HepG2 (cell line): ENCODE data around the gene STYXL1. TPM values are rescaled to one million over a fixed set of nuclear protein-coding genes. Genes with fewer than 3 reads are reported as not detected.
A peak's percentile ranks its signal among the peaks of the same experiment; 100 is the strongest.

Source experiments
- AGO2 ChIP-seq: fragments of 200-400 bp; formaldehyde crosslinking; optimal IDR thresholded peaks from 2 replicates; pipeline ENCODE3; 2017; ENCODE audit warnings: mild to moderate bottlenecking, low read depth, low read length, moderate library complexity
- GATA4 ChIP-seq: sonication (generic); IDR thresholded peaks from 2 replicates; pipeline ENCODE4 v1.6.1; 2016; ENCODE audit warnings: antibody characterized with exemption, low read depth, borderline replicate concordance
- KDM2A ChIP-seq: sonication (generic); formaldehyde crosslinking; IDR thresholded peaks from 2 replicates; pipeline ENCODE4 v1.4.0; 2020; ENCODE audit warnings: low read depth, missing genetic modification reagents, borderline replicate concordance
- RBFOX2 ChIP-seq: fragments of 200-400 bp; formaldehyde crosslinking; IDR thresholded peaks from 2 replicates; pipeline ENCODE4 v1.6.1; 2017; ENCODE audit warnings: low read depth, mild to moderate bottlenecking, low read length
- STAG1 ChIP-seq: sonication (generic); formaldehyde crosslinking; IDR thresholded peaks from 2 replicates; pipeline ENCODE4 v1.4.0; 2020; ENCODE audit warnings: missing genetic modification reagents
- ZGPAT ChIP-seq: IDR thresholded peaks from 2 replicates; pipeline ENCODE4 v1.6.1; 2016; ENCODE audit warnings: mild to moderate bottlenecking
- ZIK1 ChIP-seq: sonication (generic); formaldehyde crosslinking; IDR thresholded peaks from 2 replicates; pipeline ENCODE4 v1.5.0; 2020; ENCODE audit warnings: mild to moderate bottlenecking, low read depth, missing genetic modification reagents, borderline replicate concordance
- ZNF687 ChIP-seq: sonication (generic); formaldehyde crosslinking; IDR thresholded peaks from 2 replicates; pipeline ENCODE4 v1.5.1; 2020; ENCODE audit warnings: mild to moderate bottlenecking, missing genetic modification reagents, moderate library complexity
- ZNF768 ChIP-seq: sonication (generic); formaldehyde crosslinking; IDR thresholded peaks from 2 replicates; pipeline ENCODE4 v1.4.0; 2020; ENCODE audit warnings: missing genetic modification reagents
- polyA plus RNA-seq, 8 experiments: library from polyadenylated mRNA; depleted of rRNA in 3 of 8; stranded (reverse) in 7 of 8; unstranded in 1 of 8; fragments of >200 nt; fragmentation: Illumina TruSeq in 4 of 8; extraction: Trizol in 4 of 8; gene quantifications; 2 replicates each; pipeline versions ENCODE4 v1.2.1 to v1.2.3, GENCODE V29; 2011 to 2016; ENCODE audit warnings: low read depth in 4 of 8, missing spikeins in 1 of 8, mixed read lengths in 1 of 8; ENCODE audit not compliant: insufficient read depth in 1 of 8
- total RNA-seq, 5 experiments: library from RNA; depleted of rRNA; stranded (reverse); fragments of >200 nt; fragmentation: Illumina TruSeq; extraction: Trizol; gene quantifications; 2 replicates each; pipeline ENCODE4 v1.2.3, GENCODE V29; 2016; ENCODE audit warnings: low read depth in 1 of 5
- TF ChIP-seq, protein P1 (sequence below): sonication (generic); formaldehyde crosslinking; IDR thresholded peaks from 2 replicates; pipeline ENCODE4 v1.4.0; 2020; ENCODE audit warnings: missing genetic modification reagents
- TF ChIP-seq, protein P2 (sequence below): sonication (generic); formaldehyde crosslinking; IDR thresholded peaks from 2 replicates; pipeline ENCODE4 v1.5.0; 2020; ENCODE audit warnings: mild to moderate bottlenecking, missing genetic modification reagents

STYXL1 gene
- total and polyA plus RNA-seq, 2 of the 13 experiments (the other 11 are each of a cell fraction or from before 2014, with no cell fraction given), result 23.9 to 38.3 TPM

DNA sequence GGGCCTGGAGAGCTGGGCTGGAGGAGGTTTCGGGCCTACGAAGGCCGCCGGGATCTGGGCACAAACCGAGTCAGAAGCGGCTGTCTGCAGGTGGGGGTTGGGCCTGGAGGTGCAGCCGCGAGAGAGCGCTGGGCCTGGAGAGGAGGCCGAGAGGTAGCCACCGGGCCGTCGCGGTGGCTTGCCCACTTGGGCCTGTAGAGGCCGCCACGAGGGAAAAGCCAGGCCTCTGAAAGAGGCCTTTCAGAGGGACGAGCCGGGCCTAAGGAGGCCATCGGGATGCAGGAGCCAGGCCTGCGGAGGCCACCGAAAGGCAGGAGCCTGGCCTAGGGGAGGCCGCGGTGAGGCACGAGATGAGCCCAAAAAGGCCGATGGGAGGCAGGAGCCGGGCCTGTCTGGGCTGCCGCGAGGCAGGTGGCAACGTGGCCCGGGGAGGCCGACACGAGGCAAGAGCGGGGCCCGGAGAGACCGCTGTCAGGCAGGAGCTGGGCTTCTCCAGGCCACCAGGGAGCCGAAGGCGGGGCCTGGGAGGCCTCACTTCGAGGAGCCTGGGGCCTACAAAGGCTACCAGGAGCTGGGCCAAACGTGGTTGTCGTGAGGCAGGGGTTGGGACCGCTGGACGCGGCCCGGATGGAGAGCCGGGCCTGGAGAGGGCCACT, 25.7 kb upstream of the STYXL1 start (continued):
- 0 out of 2 replicates have a peak, but pooled peaks have one; percentile 34 for TF ChIP-seq ZGPAT (CRISPR knock-in tag)
- TF ChIP-seq ZNF768, result 0 out of 2 replicates have a peak, but pooled peaks have one; percentile 3
- TF ChIP-seq ZIK1 (CRISPR knock-in tag), result no peak
- TF ChIP-seq AGO2, result peak; percentile 67
- TF ChIP-seq, protein P1, sequence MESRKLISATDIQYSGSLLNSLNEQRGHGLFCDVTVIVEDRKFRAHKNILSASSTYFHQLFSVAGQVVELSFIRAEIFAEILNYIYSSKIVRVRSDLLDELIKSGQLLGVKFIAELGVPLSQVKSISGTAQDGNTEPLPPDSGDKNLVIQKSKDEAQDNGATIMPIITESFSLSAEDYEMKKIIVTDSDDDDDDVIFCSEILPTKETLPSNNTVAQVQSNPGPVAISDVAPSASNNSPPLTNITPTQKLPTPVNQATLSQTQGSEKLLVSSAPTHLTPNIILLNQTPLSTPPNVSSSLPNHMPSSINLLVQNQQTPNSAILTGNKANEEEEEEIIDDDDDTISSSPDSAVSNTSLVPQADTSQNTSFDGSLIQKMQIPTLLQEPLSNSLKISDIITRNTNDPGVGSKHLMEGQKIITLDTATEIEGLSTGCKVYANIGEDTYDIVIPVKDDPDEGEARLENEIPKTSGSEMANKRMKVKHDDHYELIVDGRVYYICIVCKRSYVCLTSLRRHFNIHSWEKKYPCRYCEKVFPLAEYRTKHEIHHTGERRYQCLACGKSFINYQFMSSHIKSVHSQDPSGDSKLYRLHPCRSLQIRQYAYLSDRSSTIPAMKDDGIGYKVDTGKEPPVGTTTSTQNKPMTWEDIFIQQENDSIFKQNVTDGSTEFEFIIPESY (CRISPR knock-in tag), result peak; percentile 98
- 0 out of 2 replicates have a peak, but pooled peaks have one; percentile 7 for TF ChIP-seq RBFOX2
- TF ChIP-seq KDM2A (CRISPR knock-in tag), result 0 out of 2 replicates have a peak, but pooled peaks have one; percentile 19
- TF ChIP-seq STAG1 (CRISPR knock-in tag), result 0 out of 2 replicates have a peak, but pooled peaks have one; percentile 6
- TF ChIP-seq, protein P2, sequence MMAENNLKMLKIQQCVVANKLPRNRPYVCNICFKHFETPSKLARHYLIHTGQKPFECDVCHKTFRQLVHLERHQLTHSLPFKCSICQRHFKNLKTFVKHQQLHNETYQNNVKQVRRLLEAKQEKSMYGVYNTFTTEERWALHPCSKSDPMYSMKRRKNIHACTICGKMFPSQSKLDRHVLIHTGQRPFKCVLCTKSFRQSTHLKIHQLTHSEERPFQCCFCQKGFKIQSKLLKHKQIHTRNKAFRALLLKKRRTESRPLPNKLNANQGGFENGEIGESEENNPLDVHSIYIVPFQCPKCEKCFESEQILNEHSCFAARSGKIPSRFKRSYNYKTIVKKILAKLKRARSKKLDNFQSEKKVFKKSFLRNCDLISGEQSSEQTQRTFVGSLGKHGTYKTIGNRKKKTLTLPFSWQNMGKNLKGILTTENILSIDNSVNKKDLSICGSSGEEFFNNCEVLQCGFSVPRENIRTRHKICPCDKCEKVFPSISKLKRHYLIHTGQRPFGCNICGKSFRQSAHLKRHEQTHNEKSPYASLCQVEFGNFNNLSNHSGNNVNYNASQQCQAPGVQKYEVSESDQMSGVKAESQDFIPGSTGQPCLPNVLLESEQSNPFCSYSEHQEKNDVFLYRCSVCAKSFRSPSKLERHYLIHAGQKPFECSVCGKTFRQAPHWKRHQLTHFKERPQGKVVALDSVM (CRISPR knock-in tag), result peak; percentile 27; the same call in 1 of the 2 replicates
- peak; percentile 42 for TF ChIP-seq ZNF687 (CRISPR knock-in tag)
- TF ChIP-seq GATA4, result no peak
